Calu3 (cell line): ENCODE results near the gene LZTS3. TPM values are rescaled to one million over a fixed set of nuclear protein-coding genes. Genes with fewer than 3 reads are reported as not detected.

Experiments used
- BruUV-seq: library from RNA; stranded (reverse); fragments of 400-500 nt; replicated peaks from 2 replicates; lab custom pipeline; 2021; lab: Mats Ljungman, UMichigan
- CTCF ChIA-PET: fragments of 300-600 bp; sonication (Branson Sonifier 250); formaldehyde crosslinking; loops from one replicate; lab custom pipeline; 2022; ENCODE audit warnings: antibody characterized with exemption; lab: Charles Lee
- DNase-seq: peaks from one replicate; pipeline ENCODE4 v3.0.0; 2022
- H3K27ac Mint-ChIP-seq: one replicate; pipeline ENCODE4 v1.8.0; 2022; ENCODE audit warnings: mixed read lengths; ENCODE audit not compliant: unreplicated experiment
- H3K27me3 Mint-ChIP-seq: one replicate; pipeline ENCODE4 v1.8.0; 2022; ENCODE audit warnings: mixed read lengths; ENCODE audit not compliant: unreplicated experiment
- H3K36me3 Mint-ChIP-seq: one replicate; pipeline ENCODE4 v1.8.0; 2022; ENCODE audit warnings: mild to moderate bottlenecking, moderate library complexity, mixed read lengths; ENCODE audit not compliant: insufficient read depth, unreplicated experiment
- H3K4me1 Mint-ChIP-seq: one replicate; pipeline ENCODE4 v1.8.0; 2022; ENCODE audit warnings: mild to moderate bottlenecking, low read depth, mixed read lengths; ENCODE audit not compliant: unreplicated experiment
- H3K4me3 Mint-ChIP-seq: one replicate; pipeline ENCODE4 v1.8.0; 2022; ENCODE audit warnings: mild to moderate bottlenecking, low read depth, moderate library complexity, mixed read lengths; ENCODE audit not compliant: unreplicated experiment
- H3K9me3 Mint-ChIP-seq: one replicate; pipeline ENCODE4 v1.8.0; 2022; ENCODE audit warnings: low read depth, mixed read lengths; ENCODE audit not compliant: unreplicated experiment
- intact Hi-C: fragments of 100-400 bp; cut with micrococcal nuclease; formaldehyde crosslinking; loops from one replicate; pipeline ENCODE4 v1.10.0; 2022; ENCODE audit not compliant: unreplicated experiment
- total RNA-seq: library from RNA; stranded (reverse); gene quantifications from 2 replicates; pipeline ENCODE4 v1.2.3, GENCODE V29; 2022
- TF ChIP-seq, protein P1 (sequence below): fragments of 200-600 bp; IDR thresholded peaks from one replicate; pipeline ENCODE4 v1.8.0; 2022; ENCODE audit warnings: antibody characterized with exemption; ENCODE audit not compliant: unreplicated experiment

LZTS3 gene
- total RNA-seq, 1 experiment from 2014 or later: 10.4 TPM

DNA sequence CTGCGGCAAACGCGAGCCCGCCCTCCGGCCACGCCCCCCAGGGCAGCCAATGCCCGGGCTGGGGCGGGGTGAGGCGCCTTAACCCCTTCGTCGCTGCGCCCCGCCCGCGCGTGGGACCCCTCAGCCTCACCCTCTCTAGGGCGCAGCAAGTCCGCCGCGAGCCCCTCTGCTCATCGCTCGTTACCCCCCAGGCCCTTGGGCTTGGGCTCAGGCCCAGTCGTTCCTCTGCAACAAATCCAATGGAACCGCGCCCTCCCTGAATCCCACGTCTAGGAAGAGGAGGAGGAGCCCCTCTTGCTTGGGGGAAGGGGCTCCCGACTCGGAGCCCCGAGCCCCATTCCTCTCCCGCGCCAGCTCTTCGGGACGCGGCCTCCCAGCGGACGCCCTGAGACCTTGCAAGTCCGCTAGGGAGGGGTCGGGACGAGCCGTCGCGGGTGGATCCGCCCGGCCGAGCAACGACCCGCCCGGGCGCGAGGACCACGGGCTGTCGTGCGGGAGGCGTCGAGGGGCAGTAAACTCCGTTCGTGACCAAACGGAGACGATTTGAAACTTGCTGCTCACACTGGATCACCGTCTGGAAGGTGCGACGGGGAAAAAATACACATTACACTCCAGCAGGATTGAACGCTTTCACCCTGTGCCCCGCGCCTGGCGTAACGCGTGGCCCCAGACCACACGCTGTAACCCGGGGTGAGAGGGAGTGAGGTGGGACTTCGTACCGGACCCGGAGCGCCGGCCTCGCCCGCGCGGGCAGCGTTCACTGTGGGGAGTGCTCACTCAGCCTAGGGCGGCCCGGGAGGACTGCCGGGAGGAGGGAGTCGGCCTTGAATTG is 477 bp upstream of the LZTS3 start:
- peaks cover 11% of the 10 kb centered on the region for H3K4me1 Mint-ChIP-seq
- CTCF ChIA-PET: no interaction called here
- DNase-seq: peak; percentile 89
- H3K27me3 Mint-ChIP-seq: peaks cover 16% of the 10 kb centered on the region
- peaks cover 16% of the 10 kb centered on the region for H3K36me3 Mint-ChIP-seq
- TF ChIP-seq, protein P1, sequence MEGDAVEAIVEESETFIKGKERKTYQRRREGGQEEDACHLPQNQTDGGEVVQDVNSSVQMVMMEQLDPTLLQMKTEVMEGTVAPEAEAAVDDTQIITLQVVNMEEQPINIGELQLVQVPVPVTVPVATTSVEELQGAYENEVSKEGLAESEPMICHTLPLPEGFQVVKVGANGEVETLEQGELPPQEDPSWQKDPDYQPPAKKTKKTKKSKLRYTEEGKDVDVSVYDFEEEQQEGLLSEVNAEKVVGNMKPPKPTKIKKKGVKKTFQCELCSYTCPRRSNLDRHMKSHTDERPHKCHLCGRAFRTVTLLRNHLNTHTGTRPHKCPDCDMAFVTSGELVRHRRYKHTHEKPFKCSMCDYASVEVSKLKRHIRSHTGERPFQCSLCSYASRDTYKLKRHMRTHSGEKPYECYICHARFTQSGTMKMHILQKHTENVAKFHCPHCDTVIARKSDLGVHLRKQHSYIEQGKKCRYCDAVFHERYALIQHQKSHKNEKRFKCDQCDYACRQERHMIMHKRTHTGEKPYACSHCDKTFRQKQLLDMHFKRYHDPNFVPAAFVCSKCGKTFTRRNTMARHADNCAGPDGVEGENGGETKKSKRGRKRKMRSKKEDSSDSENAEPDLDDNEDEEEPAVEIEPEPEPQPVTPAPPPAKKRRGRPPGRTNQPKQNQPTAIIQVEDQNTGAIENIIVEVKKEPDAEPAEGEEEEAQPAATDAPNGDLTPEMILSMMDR: no peak
- H3K27ac Mint-ChIP-seq: peak overlapping the region; percentile 54
- BruUV-seq: no TSS peak
- no peaks in the 10 kb centered on the region for H3K9me3 Mint-ChIP-seq
- intact Hi-C loops: no loop called here
- peak overlapping the region; percentile 84 for H3K4me3 Mint-ChIP-seq

DNA sequence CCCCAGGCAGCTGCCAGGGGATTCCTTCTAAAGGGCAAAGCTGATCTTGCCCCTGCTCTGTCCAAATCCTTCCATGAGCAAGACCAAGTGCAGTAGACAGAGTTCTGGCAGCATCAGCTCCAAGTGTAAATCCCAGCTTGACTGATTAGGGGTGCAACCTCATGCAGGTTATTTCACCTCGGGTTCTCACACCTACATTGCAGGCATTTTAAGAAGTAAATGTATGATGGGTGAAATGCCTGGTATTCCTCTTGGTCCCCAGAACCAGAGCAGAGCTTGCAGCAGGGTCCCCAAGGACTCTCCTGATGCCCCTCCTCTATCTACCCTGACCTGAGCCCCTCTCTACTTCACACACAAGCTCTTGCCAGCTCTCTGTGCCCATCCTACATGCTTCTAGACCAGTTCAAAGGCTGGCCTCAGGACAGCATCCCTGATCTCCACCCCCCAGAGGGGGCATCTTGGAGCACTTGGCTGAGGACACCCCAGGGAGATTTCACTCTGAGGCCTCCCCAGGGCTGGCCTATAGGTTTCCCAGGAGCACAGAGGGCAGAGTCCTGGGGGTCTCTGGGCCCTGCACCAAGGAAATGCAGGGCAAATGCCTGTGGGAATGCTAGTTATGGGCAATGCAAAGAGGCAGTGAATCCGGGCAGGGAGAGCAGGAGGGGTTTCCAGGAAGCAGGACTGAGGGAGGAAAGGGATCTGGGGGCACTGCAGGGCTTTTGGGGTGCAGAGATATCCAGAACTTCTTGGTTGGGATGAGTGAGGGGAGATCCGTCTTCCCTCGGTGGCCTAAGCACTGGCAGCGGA is 1.0 kb downstream of the LZTS3 start:
- intact Hi-C loops: no loop called here
- peaks cover 16% of the 10 kb centered on the region for H3K27me3 Mint-ChIP-seq
- peaks cover 11% of the 10 kb centered on the region for H3K4me1 Mint-ChIP-seq
- CTCF ChIA-PET: no interaction called here
- no peaks in the 10 kb centered on the region for H3K9me3 Mint-ChIP-seq
- peaks cover 16% of the 10 kb centered on the region for H3K36me3 Mint-ChIP-seq
- DNase-seq: no peak
- TF ChIP-seq, protein P1: no peak
- H3K4me3 Mint-ChIP-seq: peak overlapping the region; percentile 84
- no peak overlapping the region for H3K27ac Mint-ChIP-seq
- BruUV-seq: no TSS peak

DNA sequence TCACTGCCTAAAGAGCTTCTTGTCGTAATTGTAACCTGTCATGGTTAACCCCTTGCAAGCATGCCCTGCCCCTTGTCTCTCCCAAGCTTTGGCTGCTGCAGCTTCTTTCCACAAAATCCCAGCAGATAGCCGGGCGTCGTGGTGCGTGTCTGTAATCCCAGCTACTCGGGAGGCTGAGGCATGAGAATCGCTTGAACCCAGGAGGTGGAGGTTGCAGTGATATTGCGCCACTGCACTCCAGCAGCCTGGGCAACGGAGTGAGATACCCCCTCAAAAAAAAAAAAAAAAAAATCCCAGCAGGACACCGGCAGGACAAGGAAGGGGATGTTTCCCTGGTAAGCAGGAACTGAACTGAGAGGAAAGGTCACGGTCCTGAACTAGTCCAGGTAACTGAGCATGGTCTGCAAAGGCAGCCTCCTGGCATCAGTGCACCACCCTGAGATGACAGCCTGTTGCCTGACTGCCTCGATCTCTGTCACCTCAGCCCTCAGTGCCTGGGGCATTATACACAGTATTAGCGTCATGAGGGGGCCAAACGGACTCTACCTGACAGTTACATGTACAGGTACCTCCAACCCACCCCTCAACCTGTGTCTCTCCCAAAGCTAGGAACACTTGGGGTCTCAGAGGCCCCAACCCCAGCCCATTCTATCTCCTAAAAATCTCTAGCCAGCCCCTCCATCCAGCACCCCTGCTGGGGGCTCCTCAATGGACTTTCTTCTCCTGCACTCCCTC is 1.8 kb downstream of the LZTS3 start:
- Mint-ChIP-seq H3K4me3 (peak overlapping the region; percentile 84), H3K4me1 (peaks cover 11% of the 10 kb centered on the region), H3K27ac (no peak overlapping the region), H3K36me3 (peaks cover 16% of the 10 kb centered on the region), H3K9me3 (no peaks in the 10 kb centered on the region), H3K27me3 (peaks cover 16% of the 10 kb centered on the region)
- BruUV-seq: no TSS peak
- intact Hi-C loops: no loop called here
- DNase-seq: no peak
- CTCF ChIA-PET: no interaction called here
- TF ChIP-seq, protein P1: no peak
